ENCODE measurements around the gene MAP7.

DNA sequence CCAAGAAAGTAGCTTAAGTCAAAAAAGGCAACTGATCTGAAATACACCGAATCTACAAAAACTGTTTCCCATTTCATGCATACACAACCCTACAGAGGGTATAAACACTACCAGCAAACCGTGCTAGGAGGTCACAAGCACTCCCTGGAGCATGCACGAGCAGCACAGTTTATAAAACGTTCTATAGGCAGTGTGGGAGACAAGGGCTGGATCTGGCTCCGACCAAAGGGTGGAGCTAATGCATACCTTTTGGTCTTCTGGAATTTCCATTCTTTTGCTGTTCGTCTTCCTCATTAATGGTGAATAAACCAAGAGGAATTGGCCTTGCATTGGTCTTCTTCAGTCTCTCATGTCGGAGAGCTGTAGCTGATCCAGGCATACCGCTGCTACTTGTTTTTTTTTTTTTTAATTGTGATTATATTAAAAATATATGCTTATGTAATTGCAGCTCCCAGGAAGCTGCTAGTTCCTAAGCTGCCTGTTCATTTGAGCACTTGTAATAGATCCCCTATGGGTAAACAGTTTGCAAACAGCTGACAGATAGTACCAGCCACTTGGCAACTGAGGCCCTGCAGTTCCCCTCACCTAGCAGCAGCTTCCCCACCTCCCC is 24.5 kb downstream of the MAP7 start:
- TF ChIP-seq POLR2A (IDR thresholded peaks at IDR 0.05): no peak
- TF ChIP-seq, protein P1, sequence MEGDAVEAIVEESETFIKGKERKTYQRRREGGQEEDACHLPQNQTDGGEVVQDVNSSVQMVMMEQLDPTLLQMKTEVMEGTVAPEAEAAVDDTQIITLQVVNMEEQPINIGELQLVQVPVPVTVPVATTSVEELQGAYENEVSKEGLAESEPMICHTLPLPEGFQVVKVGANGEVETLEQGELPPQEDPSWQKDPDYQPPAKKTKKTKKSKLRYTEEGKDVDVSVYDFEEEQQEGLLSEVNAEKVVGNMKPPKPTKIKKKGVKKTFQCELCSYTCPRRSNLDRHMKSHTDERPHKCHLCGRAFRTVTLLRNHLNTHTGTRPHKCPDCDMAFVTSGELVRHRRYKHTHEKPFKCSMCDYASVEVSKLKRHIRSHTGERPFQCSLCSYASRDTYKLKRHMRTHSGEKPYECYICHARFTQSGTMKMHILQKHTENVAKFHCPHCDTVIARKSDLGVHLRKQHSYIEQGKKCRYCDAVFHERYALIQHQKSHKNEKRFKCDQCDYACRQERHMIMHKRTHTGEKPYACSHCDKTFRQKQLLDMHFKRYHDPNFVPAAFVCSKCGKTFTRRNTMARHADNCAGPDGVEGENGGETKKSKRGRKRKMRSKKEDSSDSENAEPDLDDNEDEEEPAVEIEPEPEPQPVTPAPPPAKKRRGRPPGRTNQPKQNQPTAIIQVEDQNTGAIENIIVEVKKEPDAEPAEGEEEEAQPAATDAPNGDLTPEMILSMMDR (IDR thresholded peaks at IDR 0.05): no peak
